ENCODE data around the gene RNU6-7.

RNU6-7 gene

DNA sequence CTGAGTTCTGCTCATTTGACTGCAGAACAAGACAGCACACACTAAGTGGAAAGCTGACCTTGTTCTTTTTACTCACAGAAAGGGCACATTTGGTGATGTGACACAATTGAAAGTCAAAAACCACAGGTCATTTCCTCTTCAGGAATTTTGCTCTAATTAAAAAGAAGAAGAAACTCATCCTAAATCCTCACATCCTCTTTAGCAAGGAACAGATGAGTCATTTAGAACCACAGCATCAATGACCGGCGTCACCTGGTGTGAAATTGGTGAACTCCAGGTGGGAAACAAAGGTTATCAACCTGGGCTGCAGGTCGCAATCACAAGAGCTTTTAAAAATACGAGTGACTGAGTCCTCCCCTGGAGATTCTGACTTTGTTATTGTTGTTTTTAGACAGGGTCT, 4.1 kb downstream of the RNU6-7 start:
- no peak for DNase-seq

- no peak for DNase-seq
Measured at GRCh38 chr14:32206552-32206951, 4.7 kb downstream of the RNU6-7 start.

GRCh38 chr14:32208490-32208889, 6.6 kb downstream of the RNU6-7 start:
- DNase-seq: no peak

DNA sequence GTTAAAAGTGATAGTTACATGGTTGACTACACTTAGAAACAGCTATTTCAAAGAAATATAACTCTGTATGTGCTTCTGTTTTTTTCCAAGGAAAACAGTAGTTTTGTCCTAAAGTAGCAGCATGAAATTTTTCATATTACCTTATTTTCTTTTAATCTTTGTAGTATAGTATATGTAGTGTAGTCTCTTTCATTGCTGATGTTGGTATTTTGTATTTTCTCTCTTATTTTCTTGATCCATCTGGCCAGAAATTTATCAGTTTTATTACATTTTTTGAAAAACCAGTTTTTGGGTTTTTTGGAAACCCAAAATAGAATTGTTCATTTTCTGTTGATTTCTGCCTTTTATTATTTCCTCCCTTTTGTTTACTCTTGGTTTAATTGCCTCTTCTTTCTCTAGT, 7.6 kb downstream of the RNU6-7 start:
- no peak for DNase-seq

GRCh38 chr14:32211068-32211404, 9.2 kb downstream of the RNU6-7 start:
- DNase-seq: no peak

DNA sequence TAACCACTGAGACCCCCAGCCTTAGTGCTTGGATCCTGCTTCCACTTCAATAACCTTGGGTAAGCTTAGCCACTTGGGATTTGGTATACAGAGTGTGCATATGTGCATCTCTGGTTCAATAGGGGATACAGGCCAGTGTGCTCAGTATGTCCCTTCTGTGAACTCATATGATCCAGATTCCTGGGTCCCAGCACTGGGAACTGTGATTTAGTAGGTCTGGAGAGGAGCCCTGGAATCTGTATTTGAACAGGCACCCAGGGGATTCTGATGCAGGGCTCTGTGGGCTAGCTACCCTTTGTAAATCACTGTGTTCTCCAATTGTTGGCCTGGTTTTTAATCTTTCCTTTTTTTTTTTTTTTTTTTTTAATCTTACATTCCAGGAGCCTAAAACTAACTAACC, 11.0 kb downstream of the RNU6-7 start:
- DNase-seq: no peak

- no peak for DNase-seq
Measured at GRCh38 chr14:32217301-32217700, 15.5 kb downstream of the RNU6-7 start.

- DNase-seq: peak; percentile 14
Measured at GRCh38 chr14:32224737-32225377, 23.0 kb downstream of the RNU6-7 start.

GRCh38 chr14:32225378-32225920, 23.6 kb downstream of the RNU6-7 start:
- DNase-seq: no peak

DNA sequence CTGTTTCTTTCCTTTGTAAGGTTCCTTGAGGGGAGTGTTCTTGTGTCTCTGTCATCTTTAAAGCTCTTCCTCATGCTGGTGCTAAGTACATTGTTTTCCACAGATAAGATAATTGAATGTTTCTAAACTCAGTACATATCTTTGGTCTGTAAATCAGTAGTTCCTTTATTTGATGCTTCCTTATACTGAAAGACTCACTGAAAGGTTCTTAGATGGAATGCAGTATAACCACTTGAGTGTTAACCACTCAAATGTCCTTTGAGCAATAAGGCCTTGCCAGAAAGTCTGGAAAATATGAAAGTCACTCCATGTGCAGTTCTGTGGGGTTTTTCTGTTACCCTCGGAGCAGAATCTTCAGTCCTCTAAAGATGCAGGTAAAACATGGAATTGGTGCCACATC, 24.2 kb downstream of the RNU6-7 start:
- DNase-seq: no peak

DNA sequence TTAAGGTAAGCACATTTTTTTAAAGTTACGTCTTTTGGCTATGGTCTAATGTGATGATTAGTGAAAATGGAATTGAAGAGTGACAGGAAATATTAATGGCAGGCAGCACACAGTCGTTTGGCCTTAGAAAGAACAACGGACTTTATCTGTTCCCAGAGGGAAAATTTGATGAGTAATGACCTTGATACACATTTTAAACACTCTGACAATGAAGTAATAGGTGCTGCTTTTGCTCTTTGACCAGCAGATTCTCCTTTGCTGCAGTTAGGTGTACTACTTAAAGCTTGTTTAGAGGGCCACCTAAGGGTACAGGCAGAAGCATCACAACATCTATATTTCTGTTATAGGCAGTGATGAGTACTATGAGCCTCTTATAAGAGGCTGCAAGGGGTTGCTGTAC, 28.3 kb downstream of the RNU6-7 start:
- no peak for DNase-seq

DNA sequence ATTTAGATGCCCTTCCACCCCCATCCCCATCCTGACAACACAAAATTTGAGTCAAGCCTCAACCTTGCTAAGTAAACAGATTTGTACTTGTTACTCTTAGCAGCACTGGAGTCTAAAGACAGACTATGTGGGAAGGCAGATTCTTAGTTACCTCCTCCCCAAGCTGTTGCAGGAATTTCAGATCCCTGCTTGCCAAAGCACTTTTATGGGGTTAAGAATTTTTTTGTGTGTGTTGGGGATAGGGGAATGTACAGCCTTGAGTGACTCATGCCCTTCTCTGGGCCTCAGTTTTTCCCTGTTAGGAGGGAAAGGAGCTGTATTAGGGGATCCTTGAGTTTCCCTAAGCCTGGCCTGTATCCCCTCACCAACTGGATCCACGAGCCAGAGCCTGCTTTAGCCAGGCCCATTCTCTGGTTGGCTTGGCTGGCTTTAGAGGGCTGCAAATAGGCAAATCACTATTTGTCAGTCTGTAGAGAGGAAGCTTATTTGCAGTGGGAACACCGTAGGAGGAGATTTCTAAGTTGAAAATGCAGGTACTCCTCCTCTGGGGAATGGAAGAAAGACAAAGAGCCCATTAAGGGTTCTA, 28.9 kb downstream of the RNU6-7 start:
- DNase-seq: no peak

DNA sequence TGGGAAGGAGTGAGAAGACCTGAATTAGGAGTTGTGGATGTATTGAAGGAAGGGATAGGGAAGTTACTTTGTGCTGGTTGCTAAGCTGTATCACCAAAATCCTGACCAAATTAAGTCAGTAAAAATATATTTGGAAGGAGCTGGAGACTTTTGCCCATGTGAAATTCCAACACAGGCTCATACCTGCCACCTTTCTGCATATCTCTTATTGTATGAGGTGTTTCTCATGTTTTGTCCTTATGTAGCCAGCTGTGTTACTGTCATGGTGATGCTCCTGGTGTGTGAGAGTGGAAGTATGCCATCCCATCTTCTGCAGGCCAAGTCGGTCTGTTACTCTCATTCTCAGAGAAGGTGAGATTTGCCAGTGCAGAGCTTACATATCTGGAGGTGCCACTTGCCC, 30.6 kb downstream of the RNU6-7 start:
- no peak for DNase-seq

DNA sequence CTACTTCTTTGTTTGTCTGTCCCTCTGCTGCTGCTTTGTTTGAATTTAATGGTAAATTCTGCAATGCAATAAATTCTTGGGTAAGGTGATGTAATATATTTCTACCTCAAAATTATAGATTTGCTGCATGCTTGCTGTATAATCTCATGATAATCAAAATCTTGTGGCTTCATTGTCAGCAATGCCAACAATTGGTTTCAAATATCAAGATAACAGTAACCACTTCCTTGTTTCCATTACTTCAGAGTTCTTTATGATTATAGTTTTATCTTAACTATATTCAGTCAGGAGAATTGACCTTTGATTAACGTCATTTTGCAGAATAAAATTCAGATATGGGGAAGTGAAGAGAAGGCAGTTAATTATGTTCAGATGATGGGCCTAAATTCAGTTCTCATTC, 31.4 kb downstream of the RNU6-7 start:
- DNase-seq: peak; percentile 12

DNA sequence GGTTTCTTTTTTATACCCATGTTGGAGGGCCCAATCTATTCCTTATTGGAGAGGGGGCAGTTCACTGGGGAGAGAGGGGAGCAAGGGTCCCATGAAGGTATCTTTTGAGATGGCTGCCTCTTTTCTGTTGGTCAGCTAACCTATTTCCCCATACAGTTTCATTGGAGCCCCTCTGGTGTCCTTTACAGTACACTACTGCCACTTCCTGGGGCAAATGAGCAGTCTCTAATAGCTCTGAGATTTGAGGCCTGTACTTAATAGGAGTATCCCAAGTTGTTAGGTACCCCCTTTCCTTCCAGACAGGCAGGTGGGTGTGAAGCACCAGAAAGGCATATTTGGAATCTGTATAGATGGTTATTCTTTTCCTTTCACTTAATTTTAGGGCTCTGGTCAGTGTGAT, 42.6 kb downstream of the RNU6-7 start:
- DNase-seq: no peak

GRCh38 chr14:32246751-32247150, 44.9 kb downstream of the RNU6-7 start:
- no peak for DNase-seq

- DNase-seq: no peak
Measured at GRCh38 chr14:32249371-32249770, 47.5 kb downstream of the RNU6-7 start.

GRCh38 chr14:32249780-32250179, 47.9 kb downstream of the RNU6-7 start:
- DNase-seq: no peak

DNA sequence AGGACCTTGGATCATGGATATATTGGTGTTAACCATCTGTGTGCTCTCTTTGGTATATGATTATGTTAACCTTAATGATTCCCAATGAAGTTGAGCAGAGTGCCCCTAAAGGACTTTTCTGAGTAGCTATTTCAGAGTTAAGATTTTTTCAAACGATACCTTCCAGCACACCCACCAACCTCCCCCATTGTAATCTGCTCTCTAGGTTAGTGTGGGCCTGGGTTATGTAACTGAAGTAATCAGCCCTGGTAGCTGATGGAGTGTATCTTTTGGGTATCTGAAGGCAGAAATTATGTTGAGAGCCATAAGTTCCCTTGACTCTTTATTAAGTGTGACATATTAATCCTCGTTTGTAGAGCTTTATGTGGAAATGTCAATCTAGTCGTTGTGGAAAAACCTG, 48.8 kb downstream of the RNU6-7 start:
- no peak for DNase-seq

DNA sequence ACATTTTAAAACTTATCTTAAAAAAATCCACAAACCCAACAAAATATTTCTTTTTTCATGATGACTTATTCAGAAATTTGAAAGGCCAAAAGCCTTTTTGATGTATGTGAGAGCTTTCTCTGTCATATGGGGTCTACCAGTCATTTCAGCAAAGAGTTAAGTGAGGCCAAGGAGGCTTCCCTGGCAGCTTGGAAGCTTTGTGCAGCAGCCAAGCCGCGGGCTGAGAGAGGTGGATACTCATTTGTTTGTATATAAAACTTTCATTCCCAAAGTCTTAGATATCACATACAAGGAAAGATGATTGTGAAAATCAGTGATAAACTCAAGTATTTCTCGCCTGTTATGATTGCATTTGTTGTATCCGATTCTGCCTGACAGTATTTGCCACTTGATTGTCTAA, 49.7 kb downstream of the RNU6-7 start:
- no peak for DNase-seq

Data from hematopoietic multipotent progenitor cell treated with erythropoietin and hydrocortisone succinate and interleukin-3 and kit ligand, for 8 days (in vitro differentiated cells).